ENCODE data around the gene RPL36A. TPM values are rescaled to one million over a fixed set of nuclear protein-coding genes. Genes with fewer than 3 reads are reported as not detected.

RPL36A gene
- total RNA-seq, 1 donor from 2014 or later = 6,478 TPM

GRCh38 chrX:101349193-101349562 is 41.6 kb upstream of the RPL36A start:
- peak overlapping the region; percentile 90 for H3K4me3 Mint-ChIP-seq
- Histone ChIP-seq H3K4me2 (peak overlapping the region; percentile 78), H3K4me3 (peak overlapping the region; percentile 73), H3K36me3 (no peaks in the 10 kb centered on the region), H3K4me1 (peaks cover 9% of the 10 kb centered on the region), H2AFZ (replicated peaks) (peak overlapping the region; percentile 92), H3K79me2 (ENCODE audit: low read depth) (peaks cover 36% of the 10 kb centered on the region), H3K9ac (no peak overlapping the region), H3K27ac (no peak overlapping the region), H3K9me3 (ENCODE audit: low read depth) (no peaks in the 10 kb centered on the region), H3K27me3 (no peaks in the 10 kb centered on the region), H3F3A (ENCODE audit: low read depth) (no peaks in the 10 kb centered on the region), H4K20me1 (ENCODE audit: low read depth) (no peaks in the 10 kb centered on the region)
- H3K9me3 Mint-ChIP-seq = no peaks in the 10 kb centered on the region
- no peak for TF ChIP-seq EZH2 (IDR thresholded peaks at IDR 0.05)
- TF ChIP-seq CTCF (IDR thresholded peaks at IDR 0.05) = no peak
- peaks cover 19% of the 10 kb centered on the region for H3K4me1 Mint-ChIP-seq
- no peaks in the 10 kb centered on the region for H3K36me3 Mint-ChIP-seq
- no peak for DNase-seq (ENCODE audit: low spot score)
- H3K27ac Mint-ChIP-seq = peak overlapping the region; percentile 79
- no peaks in the 10 kb centered on the region for H3K27me3 Mint-ChIP-seq (ENCODE audit: insufficient read depth, low read depth)

GRCh38 chrX:101357166-101357795 is 33.5 kb upstream of the RPL36A start:
- Mint-ChIP-seq H3K4me3 (no peak overlapping the region), H3K27me3 (ENCODE audit: insufficient read depth, low read depth) (peaks cover 2% of the 10 kb centered on the region), H3K27ac (no peak overlapping the region), H3K36me3 (no peaks in the 10 kb centered on the region), H3K9me3 (peaks cover 8% of the 10 kb centered on the region), H3K4me1 (peaks cover 2% of the 10 kb centered on the region)
- Histone ChIP-seq H3K4me1 (no peaks in the 10 kb centered on the region), H3F3A (ENCODE audit: low read depth) (no peaks in the 10 kb centered on the region), H3K79me2 (ENCODE audit: low read depth) (no peaks in the 10 kb centered on the region), H3K4me2 (no peak overlapping the region), H3K4me3 (no peak overlapping the region), H3K27me3 (no peaks in the 10 kb centered on the region), H3K9ac (no peak overlapping the region), H3K9me3 (ENCODE audit: low read depth) (no peaks in the 10 kb centered on the region), H3K36me3 (no peaks in the 10 kb centered on the region), H4K20me1 (ENCODE audit: low read depth) (no peaks in the 10 kb centered on the region), H2AFZ (replicated peaks) (no peak overlapping the region), H3K27ac (no peak overlapping the region)
- TF ChIP-seq EZH2phosphoT487 (IDR thresholded peaks at IDR 0.05) (no peak), CTCF (IDR thresholded peaks at IDR 0.05) (peak; percentile 38)
- DNase-seq (ENCODE audit: low spot score) = peak; percentile 3

- Histone ChIP-seq H3F3A (ENCODE audit: low read depth) (no peaks in the 10 kb centered on the region), H3K27me3 (no peaks in the 10 kb centered on the region), H3K27ac (no peak overlapping the region), H3K4me3 (no peak overlapping the region), H4K20me1 (ENCODE audit: low read depth) (no peaks in the 10 kb centered on the region), H2AFZ (replicated peaks) (no peak overlapping the region), H3K79me2 (ENCODE audit: low read depth) (no peaks in the 10 kb centered on the region), H3K9ac (no peak overlapping the region), H3K4me1 (no peaks in the 10 kb centered on the region), H3K4me2 (no peak overlapping the region), H3K9me3 (ENCODE audit: low read depth) (no peaks in the 10 kb centered on the region), H3K36me3 (no peaks in the 10 kb centered on the region)
- H3K27ac Mint-ChIP-seq = no peak overlapping the region
- no peak overlapping the region for H3K4me3 Mint-ChIP-seq
- no peak for DNase-seq (ENCODE audit: low spot score)
- TF ChIP-seq CTCF (IDR thresholded peaks at IDR 0.05) = no peak
- TF ChIP-seq EZH2phosphoT487 (IDR thresholded peaks at IDR 0.05) = no peak
- TF ChIP-seq EZH2 (IDR thresholded peaks at IDR 0.05) = no peak
- no peaks in the 10 kb centered on the region for H3K4me1 Mint-ChIP-seq
- H3K9me3 Mint-ChIP-seq = peaks cover 9% of the 10 kb centered on the region
- no peaks in the 10 kb centered on the region for H3K36me3 Mint-ChIP-seq
- H3K27me3 Mint-ChIP-seq (ENCODE audit: insufficient read depth, low read depth) = peaks cover under 1% of the 10 kb centered on the region
Observed at GRCh38 chrX:101359966-101360365, 30.8 kb upstream of the RPL36A start.
